HepG2 (cell line): ENCODE data around the gene SLCO4A1. TPM values are rescaled to one million over a fixed set of nuclear protein-coding genes. Genes with fewer than 3 reads are reported as not detected.

Experiments used
- ARHGAP35 ChIP-seq: sonication (generic); formaldehyde crosslinking; IDR thresholded peaks from 2 replicates; pipeline ENCODE4 v1.9.0; 2022; ENCODE audit warnings: mild to moderate bottlenecking, inconsistent platforms, moderate library complexity, missing genetic modification reagents, borderline replicate concordance
- BHLHE40 ChIP-seq: IDR thresholded peaks from 2 replicates; pipeline ENCODE4 v1.6.1; 2011; ENCODE audit warnings: low read length, improper control_type of control experiment
- CEBPG ChIP-seq: IDR thresholded peaks from 2 replicates; pipeline ENCODE4 v1.6.1; 2016
- CTCF ChIP-seq: sonication (generic); formaldehyde crosslinking; IDR thresholded peaks from 2 replicates; pipeline ENCODE4 v1.5.0; 2020; ENCODE audit warnings: mild to moderate bottlenecking, missing genetic modification reagents, moderate library complexity
- ELF3 ChIP-seq: IDR thresholded peaks from 2 replicates; pipeline ENCODE4 v1.6.1; 2016; ENCODE audit warnings: missing genetic modification reagents, missing compliant biosample characterization
- HMGA1 ChIP-seq: sonication (generic); formaldehyde crosslinking; conservative IDR thresholded peaks from 2 replicates; pipeline ENCODE4 v1.4.0; 2020; ENCODE audit warnings: missing genetic modification reagents
- HNRNPL ChIP-seq: fragments of 200-400 bp; formaldehyde crosslinking; IDR thresholded peaks from 2 replicates; pipeline ENCODE4 v1.6.1; 2017; ENCODE audit warnings: mild to moderate bottlenecking, low read depth, low read length
- IKZF5 ChIP-seq: IDR thresholded peaks from 2 replicates; pipeline ENCODE4 v1.6.1; 2018; ENCODE audit warnings: missing genetic modification reagents, mild to moderate bottlenecking, missing compliant biosample characterization
- IRF2 ChIP-seq: IDR thresholded peaks from 2 replicates; pipeline ENCODE4 v1.6.1; 2018; ENCODE audit warnings: missing genetic modification reagents, missing compliant biosample characterization
- MEF2D ChIP-seq: sonication (generic); formaldehyde crosslinking; IDR thresholded peaks from 2 replicates; pipeline ENCODE4 v1.5.1; 2020; ENCODE audit warnings: mild to moderate bottlenecking, missing genetic modification reagents
- NR2F6 ChIP-seq, 2 experiments: IDR thresholded peaks; 2 replicates each; pipeline ENCODE4 v1.6.1; 2016; ENCODE audit warnings: antibody characterized with exemption in 1 of 2, mild to moderate bottlenecking in 1 of 2
- PHF5A ChIP-seq: IDR thresholded peaks from one replicate; pipeline ENCODE4 v1.6.1; 2018; ENCODE audit warnings: low read depth, missing genetic modification reagents; ENCODE audit not compliant: unreplicated experiment
- SIN3B ChIP-seq: fragments of 150-350 bp; IDR thresholded peaks from 2 replicates; pipeline ENCODE4 v1.6.1; 2014; ENCODE audit warnings: low read length
- TCF12 ChIP-seq, 2 experiments: fragments of 450-650 bp in 1 of 2; sonication (generic) in 1 of 2; formaldehyde crosslinking in 1 of 2; IDR thresholded peaks; 2 replicates each; pipeline versions ENCODE4 v1.6.1 to v1.8.0; 2017 to 2022; ENCODE audit warnings: antibody characterized with exemption in 1 of 2, mild to moderate bottlenecking in 1 of 2, missing genetic modification reagents in 1 of 2, moderate library complexity in 1 of 2
- TFE3 ChIP-seq: IDR thresholded peaks from 2 replicates; pipeline ENCODE4 v1.6.1; 2016
- TSC22D2 ChIP-seq: sonication (generic); formaldehyde crosslinking; IDR thresholded peaks from 2 replicates; pipeline ENCODE4 v1.5.1; 2020; ENCODE audit warnings: missing genetic modification reagents, mild to moderate bottlenecking, borderline replicate concordance
- ZBTB7A ChIP-seq: sonication (generic); formaldehyde crosslinking; IDR thresholded peaks from 2 replicates; pipeline ENCODE4 v1.8.0; 2022; ENCODE audit warnings: mild to moderate bottlenecking, missing genetic modification reagents
- ZNF180 ChIP-seq: sonication (generic); formaldehyde crosslinking; IDR thresholded peaks from 2 replicates; pipeline ENCODE4 v1.4.0; 2020; ENCODE audit warnings: low read depth, missing genetic modification reagents, borderline replicate concordance
- ZNF280B ChIP-seq: sonication (generic); formaldehyde crosslinking; IDR thresholded peaks from 2 replicates; pipeline ENCODE4 v1.5.0; 2020; ENCODE audit warnings: missing genetic modification reagents, mild to moderate bottlenecking, borderline replicate concordance
- ZNF3 ChIP-seq: IDR thresholded peaks from 2 replicates; pipeline ENCODE4 v1.7.0; 2017; ENCODE audit warnings: inconsistent platforms
- ZNF567 ChIP-seq: sonication (generic); formaldehyde crosslinking; IDR thresholded peaks from 2 replicates; pipeline ENCODE4 v1.8.1; 2023; ENCODE audit warnings: mild to moderate bottlenecking, missing genetic modification reagents, borderline replicate concordance
- ZNF629 ChIP-seq: sonication (generic); formaldehyde crosslinking; conservative IDR thresholded peaks from 2 replicates; pipeline ENCODE4 v1.5.0; 2020; ENCODE audit warnings: missing genetic modification reagents
- ZNF644 ChIP-seq: IDR thresholded peaks from 2 replicates; pipeline ENCODE4 v1.6.1; 2016; ENCODE audit warnings: low read depth
- polyA plus RNA-seq, 8 experiments: library from polyadenylated mRNA; depleted of rRNA in 3 of 8; stranded (reverse) in 7 of 8; unstranded in 1 of 8; fragments of >200 nt; fragmentation: Illumina TruSeq in 4 of 8; extraction: Trizol in 4 of 8; gene quantifications; 2 replicates each; pipeline versions ENCODE4 v1.2.1 to v1.2.3, GENCODE V29; 2011 to 2016; ENCODE audit warnings: low read depth in 4 of 8, missing spikeins in 1 of 8, mixed read lengths in 1 of 8; ENCODE audit not compliant: insufficient read depth in 1 of 8
- total RNA-seq, 5 experiments: library from RNA; depleted of rRNA; stranded (reverse); fragments of >200 nt; fragmentation: Illumina TruSeq; extraction: Trizol; gene quantifications; 2 replicates each; pipeline ENCODE4 v1.2.3, GENCODE V29; 2016; ENCODE audit warnings: low read depth in 1 of 5

Gene SLCO4A1
- total and polyA plus RNA-seq, 2 of the 13 experiments (the other 11 are each of a cell fraction or from before 2014, with no cell fraction given): 55.5 to 112 TPM

- TF ChIP-seq ZNF567 (CRISPR knock-in tag) (no peak; the same call in 1 of the 2 replicates), ZNF3 (CRISPR knock-in tag) (peak; percentile 66), ZNF280B (CRISPR knock-in tag) (no peak), ZBTB7A (CRISPR knock-in tag) (0 out of 2 replicates have a peak, but pooled peaks have one; percentile 60), ZNF629 (CRISPR knock-in tag) (peak; percentile 46; the same call in 1 of the 2 replicates), ZNF644 (no peak), PHF5A (CRISPR knock-in tag) (peak; percentile 49), ELF3 (CRISPR knock-in tag) (peak; percentile 94), SIN3B (no peak), TSC22D2 (CRISPR knock-in tag) (peak; percentile 23; the same call in 1 of the 2 replicates), HNRNPL (peak; percentile 94), IKZF5 (CRISPR knock-in tag) (peak; percentile 90; the same call in 1 of the 2 replicates), ARHGAP35 (CRISPR knock-in tag) (0 out of 2 replicates have a peak, but pooled peaks have one; percentile 9), MEF2D (CRISPR knock-in tag) (peak; percentile 95), CEBPG (CRISPR knock-in tag) (no peak), BHLHE40 (peak; percentile 98), CTCF (CRISPR knock-in tag) (no peak; the same call in 1 of the 2 replicates), IRF2 (CRISPR knock-in tag) (peak; percentile 87; the same call in 1 of the 2 replicates), TFE3 (CRISPR knock-in tag) (peak; percentile 94), NR2F6 (IDR thresholded peaks at IDR 0.05) (peak; percentile 88), NR2F6 (CRISPR knock-in tag; IDR thresholded peaks at IDR 0.05) (peak; percentile 94), TCF12 (IDR thresholded peaks at IDR 0.05) (no peak), TCF12 (CRISPR knock-in tag; IDR thresholded peaks at IDR 0.05) (no peak; the same call in none of the 2 replicates), HMGA1 (CRISPR knock-in tag) (no peak), ZNF180 (CRISPR knock-in tag) (no peak)
These were observed 10.0 kb downstream of the SLCO4A1 start (continued) for GRCh38 chr20:62652041-62652893.
